ENCODE data around the gene RUNX2.
A peak's percentile ranks its signal among the peaks of the same experiment; 100 is the strongest.

RUNX2 gene

DNA sequence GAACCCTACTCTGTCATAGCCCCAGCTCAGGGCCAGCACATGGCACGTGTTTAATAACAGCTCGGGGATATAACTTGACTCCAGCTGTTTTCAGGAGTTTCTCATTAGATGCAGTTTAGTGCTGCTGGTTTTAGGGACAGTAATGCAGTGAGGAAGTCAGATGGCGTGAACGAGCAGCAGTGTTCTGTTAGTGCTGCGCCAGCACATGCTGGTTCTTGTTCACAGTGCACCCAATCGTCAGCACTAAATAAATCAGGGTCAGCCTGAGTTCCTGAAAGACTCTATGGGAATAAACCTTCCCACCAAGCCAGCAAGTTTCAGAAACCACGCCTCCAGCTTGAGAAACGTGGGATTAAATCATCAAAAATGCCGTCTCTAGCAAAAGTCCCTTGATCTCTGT, 285.5 kb downstream of the RUNX2 start:
- DNase-seq = peak; percentile 84
- no peaks in the 10 kb centered on the region for H3K27me3 ChIP-seq (replicated peaks)
- TF ChIP-seq, protein P1, sequence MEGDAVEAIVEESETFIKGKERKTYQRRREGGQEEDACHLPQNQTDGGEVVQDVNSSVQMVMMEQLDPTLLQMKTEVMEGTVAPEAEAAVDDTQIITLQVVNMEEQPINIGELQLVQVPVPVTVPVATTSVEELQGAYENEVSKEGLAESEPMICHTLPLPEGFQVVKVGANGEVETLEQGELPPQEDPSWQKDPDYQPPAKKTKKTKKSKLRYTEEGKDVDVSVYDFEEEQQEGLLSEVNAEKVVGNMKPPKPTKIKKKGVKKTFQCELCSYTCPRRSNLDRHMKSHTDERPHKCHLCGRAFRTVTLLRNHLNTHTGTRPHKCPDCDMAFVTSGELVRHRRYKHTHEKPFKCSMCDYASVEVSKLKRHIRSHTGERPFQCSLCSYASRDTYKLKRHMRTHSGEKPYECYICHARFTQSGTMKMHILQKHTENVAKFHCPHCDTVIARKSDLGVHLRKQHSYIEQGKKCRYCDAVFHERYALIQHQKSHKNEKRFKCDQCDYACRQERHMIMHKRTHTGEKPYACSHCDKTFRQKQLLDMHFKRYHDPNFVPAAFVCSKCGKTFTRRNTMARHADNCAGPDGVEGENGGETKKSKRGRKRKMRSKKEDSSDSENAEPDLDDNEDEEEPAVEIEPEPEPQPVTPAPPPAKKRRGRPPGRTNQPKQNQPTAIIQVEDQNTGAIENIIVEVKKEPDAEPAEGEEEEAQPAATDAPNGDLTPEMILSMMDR (IDR thresholded peaks at IDR 0.05; ENCODE audit: low read depth, low read length, missing control alignments) = no peak
- peak overlapping the region; percentile 57 for H3K27ac ChIP-seq
- H3K4me3 ChIP-seq (ENCODE audit: low read depth, low read length) = no peak overlapping the region
- in situ Hi-C loops (cut with HindIII; ENCODE audit: low pct_ligation_motif_present, low sequenced_read_pairs) = no loop called here
- H3K36me3 ChIP-seq (replicated peaks) = no peaks in the 10 kb centered on the region

DNA sequence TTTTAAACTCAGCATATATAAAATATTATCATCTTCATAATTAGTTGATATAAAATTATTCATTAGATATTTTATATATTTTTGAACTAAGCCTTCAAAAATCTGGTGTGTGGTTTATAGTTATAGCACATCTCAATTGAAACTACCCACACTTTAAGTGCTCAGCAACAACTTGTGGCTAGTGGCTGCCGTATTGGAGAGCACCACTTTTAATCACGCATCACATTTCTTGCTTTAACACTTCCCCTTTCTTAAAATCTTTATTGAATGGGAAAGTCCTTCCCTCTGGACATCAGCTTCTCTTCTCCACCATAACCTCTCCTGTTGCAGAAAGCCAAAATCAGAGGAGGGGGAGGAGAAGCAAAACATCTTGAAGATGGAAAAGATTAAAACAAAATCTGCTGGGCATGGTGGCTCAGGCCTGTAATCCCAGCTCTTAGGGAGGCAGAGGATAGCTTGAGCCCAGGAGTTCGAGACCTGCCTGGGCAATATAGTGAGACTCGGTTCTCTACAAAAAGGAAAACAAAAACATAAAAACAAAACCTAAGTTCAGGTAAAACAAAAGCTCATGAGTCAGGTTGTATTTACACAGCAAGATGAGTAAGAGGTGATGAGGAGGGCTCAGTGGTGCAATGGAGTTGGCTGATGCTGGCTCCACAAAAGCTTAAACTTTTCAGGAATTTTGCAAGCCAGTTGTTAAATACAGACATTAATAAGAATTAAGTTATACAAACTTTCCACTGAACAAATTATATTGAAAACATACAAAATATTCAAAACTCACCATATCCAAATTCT, 286.6 kb downstream of the RUNX2 start:
- Histone ChIP-seq H3K27me3 (replicated peaks) (no peaks in the 10 kb centered on the region), H3K36me3 (replicated peaks) (no peaks in the 10 kb centered on the region), H3K27ac (no peak overlapping the region), H3K4me3 (ENCODE audit: low read depth, low read length) (no peak overlapping the region)
- in situ Hi-C loops (cut with HindIII; ENCODE audit: low pct_ligation_motif_present, low sequenced_read_pairs) = no loop called here
- TF ChIP-seq, protein P1 (IDR thresholded peaks at IDR 0.05; ENCODE audit: low read depth, low read length, missing control alignments) = no peak
- DNase-seq = no peak

DNA sequence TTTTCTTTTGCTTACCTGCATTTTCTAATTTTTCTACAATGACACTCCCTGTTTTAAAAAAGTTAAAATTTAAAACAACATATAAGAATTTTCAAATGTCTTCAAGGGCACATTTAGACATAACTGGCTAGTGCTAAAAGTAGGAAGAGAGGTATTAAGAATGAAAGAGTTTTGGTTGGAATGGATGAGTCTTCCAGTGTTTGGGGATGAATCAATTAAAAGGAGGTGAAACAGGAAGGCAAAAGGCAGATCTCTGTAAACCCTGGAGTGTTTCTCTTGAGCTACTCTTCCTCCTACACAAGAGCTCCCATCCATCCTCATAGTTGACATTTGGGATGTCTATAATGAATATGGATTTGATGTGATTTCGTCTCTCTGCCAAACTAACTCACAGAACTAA, 288.1 kb downstream of the RUNX2 start:
- H3K27me3 ChIP-seq (replicated peaks) = no peaks in the 10 kb centered on the region
- H3K4me3 ChIP-seq (ENCODE audit: low read depth, low read length) = no peak overlapping the region
- no peak overlapping the region for H3K27ac ChIP-seq
- DNase-seq = no peak
- in situ Hi-C loops (cut with HindIII; ENCODE audit: low pct_ligation_motif_present, low sequenced_read_pairs) = no loop called here
- TF ChIP-seq, protein P1 (IDR thresholded peaks at IDR 0.05; ENCODE audit: low read depth, low read length, missing control alignments) = no peak
- no peaks in the 10 kb centered on the region for H3K36me3 ChIP-seq (replicated peaks)

DNA sequence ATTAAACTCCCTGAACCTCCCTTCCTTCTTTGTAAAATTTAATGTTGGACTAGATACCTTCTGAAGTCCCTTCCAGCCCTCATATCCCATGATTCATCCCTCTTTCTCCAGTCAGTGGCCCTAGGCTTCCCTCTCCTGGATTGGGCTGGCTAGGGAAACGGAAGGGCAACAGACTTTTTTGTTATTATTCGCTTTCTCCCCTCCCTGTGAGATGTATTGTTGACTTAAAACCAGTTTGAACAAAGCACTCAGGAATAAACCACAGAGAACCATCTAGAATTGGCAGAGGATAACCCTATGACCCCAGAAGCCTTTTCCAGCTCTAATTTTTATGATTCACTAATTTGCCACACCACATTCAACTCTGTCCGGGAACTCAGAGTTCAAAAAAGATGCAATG, 289.3 kb downstream of the RUNX2 start:
- TF ChIP-seq, protein P1 (IDR thresholded peaks at IDR 0.05; ENCODE audit: low read depth, low read length, missing control alignments) = peak; percentile 62
- no peak for DNase-seq
- Histone ChIP-seq H3K36me3 (replicated peaks) (no peaks in the 10 kb centered on the region), H3K27ac (no peak overlapping the region), H3K27me3 (replicated peaks) (no peaks in the 10 kb centered on the region), H3K4me3 (ENCODE audit: low read depth, low read length) (no peak overlapping the region)
- in situ Hi-C loops (cut with HindIII; ENCODE audit: low pct_ligation_motif_present, low sequenced_read_pairs) = no loop called here

DNA sequence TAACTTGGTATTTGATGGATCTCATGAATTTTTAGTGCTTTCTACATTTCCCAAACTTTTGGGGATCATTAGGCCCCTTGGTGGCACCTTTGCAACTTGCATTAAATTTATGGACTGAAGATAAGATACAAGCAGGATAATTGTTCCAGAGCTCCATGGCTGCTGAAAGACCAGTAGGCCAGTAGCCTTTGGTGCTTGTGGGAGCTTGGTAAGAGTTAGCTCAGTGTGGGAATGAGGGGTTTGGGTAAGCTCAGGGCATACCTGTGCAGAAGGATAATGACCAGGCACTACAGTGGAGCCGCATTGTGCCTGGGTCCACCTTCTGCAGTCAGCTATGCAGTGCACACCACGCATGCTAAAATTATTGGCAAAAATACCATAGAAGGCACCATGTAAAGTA, 290.1 kb downstream of the RUNX2 start:
- TF ChIP-seq, protein P1 (IDR thresholded peaks at IDR 0.05; ENCODE audit: low read depth, low read length, missing control alignments) = no peak
- Histone ChIP-seq H3K36me3 (replicated peaks) (no peaks in the 10 kb centered on the region), H3K27ac (no peak overlapping the region), H3K27me3 (replicated peaks) (no peaks in the 10 kb centered on the region), H3K4me3 (ENCODE audit: low read depth, low read length) (no peak overlapping the region)
- in situ Hi-C loops (cut with HindIII; ENCODE audit: low pct_ligation_motif_present, low sequenced_read_pairs) = no loop called here
- DNase-seq = no peak
